Measurements from ENCODE around the gene HCRTR1. TPM values are rescaled to one million over a fixed set of nuclear protein-coding genes. Genes with fewer than 3 reads are reported as not detected.

Gene HCRTR1
- total and polyA plus RNA-seq, 7 donors = 0.03 TPM; not detected in 6

DNA sequence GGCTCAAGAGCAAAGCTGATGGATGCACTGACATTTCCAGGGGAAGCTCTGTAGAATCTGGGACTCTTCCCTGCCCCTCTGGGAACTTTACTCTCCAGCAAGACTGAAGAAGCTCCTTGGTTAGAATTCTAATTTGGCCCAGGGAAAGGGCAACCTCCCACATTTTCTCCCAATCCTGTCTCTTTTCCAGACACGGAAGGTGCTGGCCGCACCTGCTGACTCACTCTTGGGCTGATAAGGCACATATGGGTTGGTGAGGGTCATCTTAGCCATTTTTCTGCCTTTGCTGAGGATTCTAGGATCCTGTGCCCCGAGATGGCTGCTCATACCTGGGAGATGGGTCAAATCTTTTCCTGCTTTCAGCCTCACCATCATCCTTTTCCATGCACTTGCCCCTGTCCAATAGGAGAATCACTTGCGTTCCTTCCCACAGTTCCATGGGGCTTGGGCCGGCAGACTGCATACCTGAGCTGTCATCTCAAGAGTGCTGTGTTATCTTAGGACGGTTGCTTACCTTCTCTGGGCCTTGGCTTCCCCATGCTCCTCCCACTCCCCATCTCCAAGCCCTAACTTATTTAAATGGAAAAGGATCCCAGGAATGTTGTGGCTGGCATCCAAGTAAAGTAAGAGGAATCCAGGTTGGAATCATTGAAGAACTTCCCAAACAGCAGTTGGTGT lies 39.8 kb upstream of the HCRTR1 start:
- Histone ChIP-seq H3K4me3 (peak overlapping the region; percentile 59 to 77 (median 70)), H3K4me1 (peaks cover 0 to 77% (median 70%) of the 10 kb centered on the region in 4 donors)
- intact Hi-C loops (cut with DNase I) = no loop called here

DNA sequence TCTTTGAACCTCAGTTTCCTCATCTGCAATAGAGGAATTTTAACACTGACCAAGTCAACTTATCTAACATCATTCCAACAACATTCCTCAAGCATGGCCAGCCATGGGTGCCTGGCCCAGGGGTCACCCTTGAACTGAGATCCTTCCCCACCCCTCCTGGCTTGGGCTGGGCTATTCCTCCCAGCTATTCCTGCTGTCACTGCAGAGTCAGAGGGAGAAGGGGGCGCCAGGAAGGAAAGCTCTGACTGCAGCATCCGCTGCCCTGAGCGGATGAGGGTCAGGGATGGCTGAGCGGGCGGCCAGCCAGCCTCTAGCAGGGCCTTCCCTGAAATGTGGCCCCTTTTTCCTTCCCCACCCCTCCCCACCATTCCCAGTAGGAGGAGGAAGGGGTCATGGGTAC lies 38.1 kb upstream of the HCRTR1 start:
- intact Hi-C loops (cut with DNase I) = no loop called here
- Histone ChIP-seq H3K4me1 (peaks cover 0 to 79% (median 73%) of the 10 kb centered on the region in 4 donors), H3K36me3 (peaks cover 0 to 11% (median 4%) of the 10 kb centered on the region in 4 donors), H3K9me3 (no peaks in the 10 kb centered on the region), H3K27ac (peak overlapping the region; percentile 94 to 98 (median 96)), H3K27me3 (no peaks in the 10 kb centered on the region), H3K4me3 (peak overlapping the region in 3 of 4 donors; percentile 26 to 67 (median 42))
- WGBS, 2 donors = 86% methylated on average over 5 of the region's 5 CpGs
- DNase-seq = peak; percentile 70
- TF ChIP-seq POLR2AphosphoS5 (IDR thresholded peaks at IDR 0.05) (no peak), EP300 (IDR thresholded peaks at IDR 0.05) (no peak), POLR2A (IDR thresholded peaks at IDR 0.05) (no peak)
- TF ChIP-seq, protein P1, sequence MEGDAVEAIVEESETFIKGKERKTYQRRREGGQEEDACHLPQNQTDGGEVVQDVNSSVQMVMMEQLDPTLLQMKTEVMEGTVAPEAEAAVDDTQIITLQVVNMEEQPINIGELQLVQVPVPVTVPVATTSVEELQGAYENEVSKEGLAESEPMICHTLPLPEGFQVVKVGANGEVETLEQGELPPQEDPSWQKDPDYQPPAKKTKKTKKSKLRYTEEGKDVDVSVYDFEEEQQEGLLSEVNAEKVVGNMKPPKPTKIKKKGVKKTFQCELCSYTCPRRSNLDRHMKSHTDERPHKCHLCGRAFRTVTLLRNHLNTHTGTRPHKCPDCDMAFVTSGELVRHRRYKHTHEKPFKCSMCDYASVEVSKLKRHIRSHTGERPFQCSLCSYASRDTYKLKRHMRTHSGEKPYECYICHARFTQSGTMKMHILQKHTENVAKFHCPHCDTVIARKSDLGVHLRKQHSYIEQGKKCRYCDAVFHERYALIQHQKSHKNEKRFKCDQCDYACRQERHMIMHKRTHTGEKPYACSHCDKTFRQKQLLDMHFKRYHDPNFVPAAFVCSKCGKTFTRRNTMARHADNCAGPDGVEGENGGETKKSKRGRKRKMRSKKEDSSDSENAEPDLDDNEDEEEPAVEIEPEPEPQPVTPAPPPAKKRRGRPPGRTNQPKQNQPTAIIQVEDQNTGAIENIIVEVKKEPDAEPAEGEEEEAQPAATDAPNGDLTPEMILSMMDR (IDR thresholded peaks at IDR 0.05) = no peak

More for the DNA sequence above, 39.8 kb upstream of the HCRTR1 start:
- no peaks in the 10 kb centered on the region for H3K27me3 ChIP-seq
- H3K27ac ChIP-seq = peak overlapping the region; percentile 94 to 98 (median 96)
- DNase-seq = peak; percentile 78
- H3K36me3 ChIP-seq = no peaks in the 10 kb centered on the region
- 14 to 63% methylated on average over 6 of the region's 6 CpGs for WGBS, 2 donors
- peak in 1 of 2 donors; percentile 28 for TF ChIP-seq POLR2A (IDR thresholded peaks at IDR 0.05)
- peak in 1 of 4 donors; percentile 52 for TF ChIP-seq EP300 (IDR thresholded peaks at IDR 0.05)
- TF ChIP-seq, protein P1 (IDR thresholded peaks at IDR 0.05) = no peak
- peak in 3 of 4 donors; percentile 68 to 80 (median 78) for TF ChIP-seq POLR2AphosphoS5 (IDR thresholded peaks at IDR 0.05)
- H3K9me3 ChIP-seq = no peaks in the 10 kb centered on the region

DNA sequence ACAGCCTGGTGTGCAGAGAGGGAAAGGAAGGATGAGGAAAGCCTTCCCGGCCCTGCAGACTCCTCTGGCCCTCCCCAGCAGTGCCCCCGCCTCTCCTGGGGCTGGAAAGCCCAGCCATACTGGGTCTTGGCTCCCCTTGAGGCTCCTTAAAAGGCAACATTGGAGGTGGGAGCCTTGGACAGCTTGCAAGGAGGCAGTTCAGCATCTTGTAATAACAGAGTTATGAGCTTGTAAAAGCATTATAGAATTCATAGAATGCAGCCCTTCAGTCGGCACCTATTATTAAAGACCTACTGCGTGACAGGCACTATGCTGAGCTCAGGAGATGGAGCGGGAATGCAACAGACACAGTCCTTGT lies 37.0 kb upstream of the HCRTR1 start:
- no peaks in the 10 kb centered on the region for H3K27me3 ChIP-seq
- TF ChIP-seq POLR2AphosphoS5 (IDR thresholded peaks at IDR 0.05) = peak; percentile 38 to 71 (median 67)
- TF ChIP-seq, protein P1 (IDR thresholded peaks at IDR 0.05) = no peak
- TF ChIP-seq EP300 (IDR thresholded peaks at IDR 0.05) = peak in 2 of 4 donors; percentile 65 to 88
- H3K4me3 ChIP-seq = peak overlapping the region in 3 of 4 donors; percentile 26 to 67 (median 42)
- DNase-seq = peak; percentile 93
- H3K36me3 ChIP-seq = peaks cover 0 to 22% (median 9%) of the 10 kb centered on the region in 4 donors
- intact Hi-C loops (cut with DNase I) = loop anchor here (5.0 kb wide), 1 partner anchor 122 kb away; the partner anchor contains the start of gene COL16A1
- WGBS, 2 donors = 63 to 71% methylated on average over 5 of the region's 5 CpGs
- peak overlapping the region; percentile 94 to 98 (median 96) for H3K27ac ChIP-seq
- H3K4me1 ChIP-seq = peaks cover 0 to 79% (median 76%) of the 10 kb centered on the region in 4 donors
- H3K9me3 ChIP-seq = no peaks in the 10 kb centered on the region

DNA sequence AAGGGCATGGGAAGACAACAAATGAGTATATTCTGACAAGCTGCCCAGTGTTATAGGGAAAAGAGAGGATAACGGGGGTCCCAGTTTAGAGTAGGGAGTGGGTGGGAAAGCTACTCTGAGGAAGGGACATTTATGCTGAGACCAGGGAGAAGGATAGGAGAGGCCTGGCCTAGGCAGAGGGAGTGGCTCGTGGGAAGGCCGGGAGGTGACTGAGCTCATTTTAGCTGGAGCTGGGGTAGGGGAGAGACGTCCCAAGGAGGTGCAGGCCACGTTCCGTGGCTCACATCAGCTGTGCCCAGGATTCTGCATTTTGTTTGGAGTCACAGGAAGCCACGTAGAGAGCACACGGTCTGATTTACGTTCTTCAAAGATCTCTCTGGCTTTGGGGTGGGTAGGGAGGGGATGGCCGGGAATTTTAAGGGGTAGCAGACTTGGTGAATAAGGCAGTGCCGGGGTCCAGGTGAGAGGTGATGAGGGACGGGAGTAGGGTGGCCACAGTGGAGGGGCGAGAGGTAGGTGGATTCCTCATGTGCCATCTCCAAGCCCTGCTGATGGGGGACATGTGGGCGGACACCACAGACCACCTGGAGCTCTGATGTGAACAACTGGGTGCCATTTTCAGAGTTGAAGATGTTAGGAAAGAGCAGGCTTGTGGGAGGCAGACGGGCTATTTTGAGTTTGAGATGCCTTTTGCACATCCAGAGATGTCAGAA lies 36.4 kb upstream of the HCRTR1 start:
- no peaks in the 10 kb centered on the region for H3K27me3 ChIP-seq
- peaks cover 0 to 25% (median 10%) of the 10 kb centered on the region in 4 donors for H3K36me3 ChIP-seq
- peaks cover 0 to 79% (median 74%) of the 10 kb centered on the region in 4 donors for H3K4me1 ChIP-seq
- no peaks in the 10 kb centered on the region for H3K9me3 ChIP-seq
- 73 to 82% methylated on average over 15 of the region's 15 CpGs for WGBS, 2 donors
- DNase-seq = peak; percentile 65
- intact Hi-C loops (cut with DNase I) = loop anchor here (5.0 kb wide), 1 partner anchor 121 kb away; the partner anchor contains the start of gene COL16A1
- peak overlapping the region; percentile 94 to 98 (median 96) for H3K27ac ChIP-seq
- TF ChIP-seq, protein P1 (IDR thresholded peaks at IDR 0.05) = no peak
- TF ChIP-seq EP300 (IDR thresholded peaks at IDR 0.05) (no peak), POLR2A (IDR thresholded peaks at IDR 0.05) (no peak), POLR2AphosphoS5 (IDR thresholded peaks at IDR 0.05) (no peak)
- peak overlapping the region in 2 of 4 donors; percentile 42 to 67 for H3K4me3 ChIP-seq

Data from sigmoid colon (tissue), 7 donors.